GM23248 (cell line): ENCODE results near the gene RAPGEF3. TPM values are rescaled to one million over a fixed set of nuclear protein-coding genes. Genes with fewer than 3 reads are reported as not detected.

Source experiments
- DNase-seq: peaks from one replicate; pipeline ENCODE4 v3.0.0-alpha.2; 2015
- H2AFZ ChIP-seq: fragments of 200-600 bp; sonication (generic); 2 replicates; pipeline ENCODE4 v1.6.1; 2016; ENCODE audit warnings: antibody characterized with exemption
- H3F3A ChIP-seq: fragments of 200-600 bp; sonication (generic); 2 replicates; pipeline ENCODE4 v1.6.1; 2016; ENCODE audit warnings: mild to moderate bottlenecking, antibody characterized with exemption, mixed run types; ENCODE audit not compliant: insufficient read depth
- H3K27ac ChIP-seq: fragments of 200-600 bp; sonication (generic); 2 replicates; pipeline ENCODE4 v1.5.1; 2016; ENCODE audit warnings: mild to moderate bottlenecking
- H3K27me3 ChIP-seq: fragments of 200-600 bp; sonication (generic); replicated peaks from 2 replicates; pipeline ENCODE4 v1.6.1; 2016; ENCODE audit warnings: mild to moderate bottlenecking; ENCODE audit not compliant: insufficient read depth
- H3K36me3 ChIP-seq: fragments of 200-600 bp; sonication (generic); 2 replicates; pipeline ENCODE4 v1.6.1; 2016; ENCODE audit warnings: low read depth, mild to moderate bottlenecking
- H3K4me1 ChIP-seq: fragments of 200-600 bp; sonication (generic); 2 replicates; pipeline ENCODE4 v1.6.1; 2016; ENCODE audit warnings: mild to moderate bottlenecking; ENCODE audit not compliant: insufficient read depth
- H3K4me2 ChIP-seq: fragments of 200-600 bp; sonication (generic); one replicate; pipeline ENCODE4 v1.6.1; 2016; ENCODE audit warnings: mild to moderate bottlenecking; ENCODE audit not compliant: unreplicated experiment
- H3K4me3 ChIP-seq: fragments of 200-600 bp; sonication (generic); 2 replicates; pipeline ENCODE4 v1.5.1; 2016; ENCODE audit warnings: mild to moderate bottlenecking
- H3K79me2 ChIP-seq: fragments of 200-600 bp; sonication (generic); 2 replicates; pipeline ENCODE4 v1.6.1; 2016; ENCODE audit warnings: mild to moderate bottlenecking; ENCODE audit not compliant: insufficient read depth
- H3K9ac ChIP-seq: fragments of 200-600 bp; sonication (generic); 2 replicates; pipeline ENCODE4 v1.6.1; 2016; ENCODE audit warnings: mild to moderate bottlenecking
- H3K9me2 ChIP-seq: fragments of 200-600 bp; sonication (generic); 2 replicates; pipeline ENCODE4 v1.6.1; 2016; ENCODE audit warnings: mixed run types, mild to moderate bottlenecking, moderate library complexity; ENCODE audit not compliant: insufficient read depth
- H3K9me3 ChIP-seq: fragments of 200-600 bp; sonication (generic); one replicate; pipeline ENCODE4 v1.6.1; 2017; ENCODE audit warnings: low read depth
- H4K20me1 ChIP-seq: fragments of 200-600 bp; sonication (generic); 2 replicates; pipeline ENCODE4 v1.6.0; 2016; ENCODE audit not compliant: insufficient read depth
- EZH2 ChIP-seq: fragments of 200-600 bp; sonication (generic); IDR thresholded peaks from 2 replicates; pipeline ENCODE4 v1.6.1; 2018; ENCODE audit warnings: antibody characterized with exemption, mild to moderate bottlenecking; ENCODE audit not compliant: insufficient read depth, poor library complexity, severe bottlenecking
- EZH2phosphoT487 ChIP-seq: fragments of 200-600 bp; sonication (generic); IDR thresholded peaks from 2 replicates; pipeline ENCODE4 v1.6.1; 2018; ENCODE audit warnings: antibody characterized with exemption, moderate library complexity, mild to moderate bottlenecking, low read depth; ENCODE audit not compliant: insufficient read depth
- WGBS, 2 experiments: methylation state at CpG; one replicate each; pipeline ENCODE4 v1.1.6; 2015 to 2017; ENCODE audit warnings: low lambda C conversion rate in 2 of 2, low coverage in 1 of 2; ENCODE audit errors: missing lambda C conversion rate in 2 of 2; 5-methylcytosine and 5-hydroxymethylcytosine counted together
- in situ Hi-C: fragments of 300-500 bp; cut with MboI; formaldehyde crosslinking; loops from 2 replicates; pipeline ENCODE4 v1.15.0; 2020
- polyA plus RNA-seq: library from polyadenylated mRNA; unstranded; fragments of >200 nt; fragmentation: Nextera tagmentation; extraction: Ambion mirVana; gene quantifications from 2 replicates; pipeline ENCODE4 v1.2.1, GENCODE V29; 2016
- total RNA-seq: library from RNA; depleted of rRNA; stranded (reverse); fragments of >200 nt; shearing (Covaris generic); gene quantifications from 2 replicates; pipeline ENCODE4 v1.2.3, GENCODE V29; 2014

RAPGEF3 gene
- total and polyA plus RNA-seq, 2 experiments from 2014 or later, result 1.4 to 3.7 TPM

- Histone ChIP-seq H3K27me3 (no peaks in the 10 kb centered on the region), H3K79me2 (no peaks in the 10 kb centered on the region), H3F3A (peaks cover 13% of the 10 kb centered on the region; the same call in 1 of the 2 replicates), H3K27ac (no peak overlapping the region), H3K9me3 (no peaks in the 10 kb centered on the region), H3K36me3 (no peaks in the 10 kb centered on the region), H3K4me2 (no peak overlapping the region), H3K4me3 (no peak overlapping the region), H3K4me1 (peaks cover 20% of the 10 kb centered on the region), H2AFZ (no peak overlapping the region), H3K9ac (no peak overlapping the region), H4K20me1 (no peaks in the 10 kb centered on the region), H3K9me2 (no peaks in the 10 kb centered on the region)
- in situ Hi-C loops, result no loop called here
- TF ChIP-seq EZH2 (no peak), EZH2phosphoT487 (no peak)
- 89 to 94% methylated on average over 5 of the region's 5 CpGs for WGBS, 2 experiments
- no peak for DNase-seq
Measured at GRCh38 chr12:47722941-47723631, 35.6 kb downstream of the RAPGEF3 start.

GRCh38 chr12:47722136-47722834, 36.4 kb downstream of the RAPGEF3 start:
- Histone ChIP-seq H3K27me3 (no peaks in the 10 kb centered on the region), H3K9ac (no peak overlapping the region), H3F3A (peaks cover 7% of the 10 kb centered on the region; the same call in 1 of the 2 replicates), H4K20me1 (no peaks in the 10 kb centered on the region), H3K4me1 (peaks cover 27% of the 10 kb centered on the region), H3K79me2 (no peaks in the 10 kb centered on the region), H3K9me2 (no peaks in the 10 kb centered on the region), H2AFZ (no peak overlapping the region), H3K4me3 (no peak overlapping the region), H3K9me3 (no peaks in the 10 kb centered on the region), H3K36me3 (no peaks in the 10 kb centered on the region), H3K27ac (no peak overlapping the region), H3K4me2 (no peak overlapping the region)
- WGBS, 2 experiments, result 85 to 91% methylated on average over 7 of the region's 7 CpGs
- no peak for DNase-seq
- in situ Hi-C loops, result no loop called here
- TF ChIP-seq EZH2 (no peak), EZH2phosphoT487 (no peak)

- H3F3A ChIP-seq, result peaks cover 4% of the 10 kb centered on the region; the same call in 1 of the 2 replicates
- no peak overlapping the region for H3K4me3 ChIP-seq
- 91 to 96% methylated on average over 9 of the region's 9 CpGs for WGBS, 2 experiments
- H3K4me1 ChIP-seq, result peaks cover 20% of the 10 kb centered on the region
- no peaks in the 10 kb centered on the region for H3K79me2 ChIP-seq
- no peaks in the 10 kb centered on the region for H3K9me3 ChIP-seq
- no peaks in the 10 kb centered on the region for H3K27me3 ChIP-seq
- TF ChIP-seq EZH2, result no peak
- TF ChIP-seq EZH2phosphoT487, result no peak
- no peak overlapping the region for H3K9ac ChIP-seq
- H3K9me2 ChIP-seq, result no peaks in the 10 kb centered on the region
- no peak overlapping the region for H3K27ac ChIP-seq
- H3K4me2 ChIP-seq, result no peak overlapping the region
- no peaks in the 10 kb centered on the region for H3K36me3 ChIP-seq
- DNase-seq, result no peak
- H2AFZ ChIP-seq, result no peak overlapping the region
- in situ Hi-C loops, result no loop called here
- no peaks in the 10 kb centered on the region for H4K20me1 ChIP-seq
Measured at GRCh38 chr12:47721431-47721973, 37.2 kb downstream of the RAPGEF3 start.

GRCh38 chr12:47718531-47718930, 40.1 kb downstream of the RAPGEF3 start:
- Histone ChIP-seq H2AFZ (no peak overlapping the region; the same call in 1 of the 2 replicates), H3K9me3 (no peaks in the 10 kb centered on the region), H3K4me3 (no peak overlapping the region), H3K9me2 (no peaks in the 10 kb centered on the region), H3K27ac (no peak overlapping the region), H3K4me2 (no peak overlapping the region), H3K9ac (no peak overlapping the region), H3K4me1 (peaks cover 16% of the 10 kb centered on the region), H4K20me1 (no peaks in the 10 kb centered on the region), H3K36me3 (no peaks in the 10 kb centered on the region), H3F3A (no peaks in the 10 kb centered on the region), H3K27me3 (no peaks in the 10 kb centered on the region), H3K79me2 (no peaks in the 10 kb centered on the region)
- no peak for DNase-seq
- WGBS, 2 experiments, result 61 to 82% methylated on average over 1 of the region's 1 CpG
- in situ Hi-C loops, result no loop called here
- TF ChIP-seq EZH2, result no peak
- no peak for TF ChIP-seq EZH2phosphoT487
